ENCODE data around the gene LCP1.

GRCh38 chr13:46082324-46082723 is 99.7 kb downstream of the LCP1 start:
- TF ChIP-seq POLR2AphosphoS5 (IDR thresholded peaks at IDR 0.05; ENCODE audit: low read depth, low read length) (no peak), REST (IDR thresholded peaks at IDR 0.05; ENCODE audit: insufficient read depth in 1 of 2, low read depth in 2 of 2, low read length in 1 of 2) (no peak)

Data from Panc1 (cell line).